IMR-90 (cell line): ENCODE measurements around the gene METTL22. TPM values are rescaled to one million over a fixed set of nuclear protein-coding genes. Genes with fewer than 3 reads are reported as not detected.
A peak's percentile ranks its signal among the peaks of the same experiment; 100 is the strongest.

Experiments
- ATAC-seq: fragments of 200-7000 bp; cut with Tn5 transposase; 2 replicates; pipeline ENCODE4 v1.9.1; 2020; ENCODE audit warnings: low read depth, mild to moderate bottlenecking, moderate library complexity
- BruUV-seq: library from RNA; stranded (reverse); fragments of 400-500 nt; replicated peaks from 2 replicates; lab custom pipeline; 2021; lab: Mats Ljungman, UMichigan
- CTCF ChIA-PET: fragments of 300-600 bp; formaldehyde crosslinking; extraction: SDS; loops from one replicate; lab custom pipeline; 2021; ENCODE audit warnings: antibody characterized with exemption; lab: Yijun Ruan, JAX
- POLR2A ChIA-PET: fragments of 300-600 bp; sonication (Branson Sonifier 250); formaldehyde crosslinking; loops from one replicate; lab custom pipeline; 2022; ENCODE audit warnings: antibody characterized with exemption; ENCODE audit not compliant: unreplicated experiment; lab: Charles Lee
- DNase-seq: peaks from one replicate; pipeline ENCODE4 v3.0.0; 2013
- H2AFZ ChIP-seq: replicated peaks from 2 replicates; pipeline ENCODE3; 2013; ENCODE audit warnings: low read length, mild to moderate bottlenecking; ENCODE audit not compliant: poor library complexity
- H2AK5ac ChIP-seq: 2 replicates; pipeline ENCODE4 v1.6.1; 2013; ENCODE audit warnings: low read depth, low read length, inconsistent platforms
- H2AK9ac ChIP-seq: replicated peaks from 2 replicates; pipeline ENCODE3; 2013; ENCODE audit warnings: mild to moderate bottlenecking, low read depth, low read length, moderate library complexity; ENCODE audit not compliant: poor library complexity
- H2BK120ac ChIP-seq: 2 replicates; pipeline ENCODE4 v1.6.1; 2013; ENCODE audit warnings: low read depth, low read length, inconsistent platforms
- H2BK15ac ChIP-seq: 3 replicates; pipeline ENCODE4 v1.6.1; 2013; ENCODE audit warnings: low read depth, low read length, inconsistent platforms
- H2BK20ac ChIP-seq: 2 replicates; pipeline ENCODE4 v1.6.1; 2013; ENCODE audit warnings: low read depth, mild to moderate bottlenecking, inconsistent platforms, low read length, moderate library complexity
- H2BK5ac ChIP-seq: 2 replicates; pipeline ENCODE4 v1.6.1; 2013; ENCODE audit warnings: mild to moderate bottlenecking, low read depth, low read length, inconsistent platforms; ENCODE audit not compliant: poor library complexity, severe bottlenecking
- H3K14ac ChIP-seq: replicated peaks from 2 replicates; pipeline ENCODE4 v1.6.1; 2013; ENCODE audit warnings: low read depth, low read length, inconsistent platforms
- H3K18ac ChIP-seq: 2 replicates; pipeline ENCODE4 v1.6.1; 2013; ENCODE audit warnings: low read depth, low read length, control low read depth
- H3K23ac ChIP-seq: 2 replicates; pipeline ENCODE4 v1.6.1; 2013; ENCODE audit warnings: low read depth, low read length, inconsistent platforms
- H3K27ac ChIP-seq: 2 replicates; pipeline ENCODE4 v1.5.1; 2013; ENCODE audit warnings: mild to moderate bottlenecking, control low read depth, low read length; ENCODE audit not compliant: insufficient read depth
- H3K27me3 ChIP-seq: 2 replicates; pipeline ENCODE4 v1.6.1; 2013; ENCODE audit warnings: low read length; ENCODE audit not compliant: control insufficient read depth, insufficient read depth
- H3K36me3 ChIP-seq: 2 replicates; pipeline ENCODE4 v1.6.1; 2013; ENCODE audit warnings: low read length, mixed read lengths; ENCODE audit not compliant: control insufficient read depth, insufficient read depth
- H3K4ac ChIP-seq: 2 replicates; pipeline ENCODE4 v1.6.1; 2013; ENCODE audit warnings: low read depth, low read length, inconsistent platforms
- H3K4me1 ChIP-seq: 2 replicates; pipeline ENCODE4 v1.6.1; 2013; ENCODE audit warnings: low read length, mixed read lengths; ENCODE audit not compliant: control insufficient read depth, insufficient read depth
- H3K4me2 ChIP-seq: 2 replicates; pipeline ENCODE4 v1.6.1; 2013; ENCODE audit warnings: low read depth, mild to moderate bottlenecking, control low read depth, low read length, moderate library complexity
- H3K4me3 ChIP-seq: 2 replicates; pipeline ENCODE4 v1.5.1; 2013; ENCODE audit warnings: low read depth, mild to moderate bottlenecking, control low read depth, low read length, moderate library complexity; ENCODE audit not compliant: insufficient read depth
- H3K56ac ChIP-seq: 2 replicates; pipeline ENCODE4 v1.6.1; 2013; ENCODE audit warnings: low read length, inconsistent platforms; ENCODE audit not compliant: insufficient read depth; ENCODE audit errors: extremely low read depth
- H3K79me1 ChIP-seq, 2 experiments: 2 replicates each; pipeline ENCODE4 v1.6.1; 2013; ENCODE audit warnings: low read length in 2 of 2, inconsistent platforms in 1 of 2, low read depth in 1 of 2
- H3K9ac ChIP-seq: 2 replicates; pipeline ENCODE4 v1.6.1; 2013; ENCODE audit warnings: low read depth, low read length, control low read depth
- H3K9me1 ChIP-seq: 2 replicates; pipeline ENCODE4 v1.6.1; 2013; ENCODE audit warnings: low read length, inconsistent platforms; ENCODE audit not compliant: insufficient read depth
- H3K9me3 ChIP-seq: 2 replicates; pipeline ENCODE4 v1.6.1; 2013; ENCODE audit warnings: low read length; ENCODE audit not compliant: control insufficient read depth, insufficient read depth
- H4K20me1 ChIP-seq: 2 replicates; pipeline ENCODE4 v1.6.1; 2013; ENCODE audit warnings: low read length, inconsistent platforms; ENCODE audit not compliant: insufficient read depth
- H4K5ac ChIP-seq: 2 replicates; pipeline ENCODE4 v1.6.1; 2013; ENCODE audit warnings: mild to moderate bottlenecking, low read depth, low read length, control low read depth
- H4K8ac ChIP-seq, 2 experiments: 2 replicates each; pipeline ENCODE4 v1.6.1; 2013; ENCODE audit warnings: low read depth in 2 of 2, low read length in 2 of 2, control low read depth in 1 of 2, inconsistent platforms in 1 of 2
- H4K91ac ChIP-seq: 2 replicates; pipeline ENCODE4 v1.6.1; 2013; ENCODE audit warnings: low read depth, low read length, inconsistent platforms; ENCODE audit not compliant: insufficient read depth
- FOS ChIP-seq: fragments of 150-350 bp; IDR thresholded peaks from 2 replicates; pipeline ENCODE4 v1.6.1; 2016; ENCODE audit warnings: low read depth, low read length
- MAFK ChIP-seq: IDR thresholded peaks from 2 replicates; pipeline ENCODE4 v1.6.1; 2012; ENCODE audit warnings: low read depth, low read length, improper control_type of control experiment
- WGBS, 2 experiments: methylation state at CpG; one replicate each; pipeline versions ENCODE4 v1.1.5 to v1.1.7; 2013; ENCODE audit warnings: missing lambda C conversion rate in 2 of 2; ENCODE audit not compliant: insufficient read length in 1 of 2; ENCODE audit errors: extremely low coverage in 2 of 2; 5-methylcytosine and 5-hydroxymethylcytosine counted together
- dilution Hi-C: fragments of 300-500 bp; cut with HindIII; formaldehyde crosslinking; loops from one replicate; pipeline ENCODE4 v1.14.3; 2018; ENCODE audit warnings: low sequenced_read_pairs; ENCODE audit not compliant: unreplicated experiment
- in situ Hi-C: fragments of 300-500 bp; cut with MboI; formaldehyde crosslinking; loops from 3 replicates; pipeline ENCODE4 v1.14.3; 2019; ENCODE audit warnings: low sequenced_read_pairs, inconsistent platforms, mixed read lengths
- intact Hi-C: fragments of 100-400 bp; cut with micrococcal nuclease; formaldehyde crosslinking; loops from 2 replicates; pipeline ENCODE4 v1.10.0; 2022
- polyA plus RNA-seq, 3 experiments: library from polyadenylated mRNA; depleted of rRNA; stranded (reverse); fragments of >200 nt; gene quantifications; 2 replicates each; pipeline ENCODE4 v1.2.3, GENCODE V29; 2012; ENCODE audit warnings: low replicate concordance in 1 of 3
- total RNA-seq: library from RNA; depleted of rRNA; stranded (reverse); fragments of >200 nt; gene quantifications from 2 replicates; pipeline ENCODE4 v1.2.3, GENCODE V29; 2012
- TF ChIP-seq, protein P1 (sequence below): conservative IDR thresholded peaks from 2 replicates; pipeline ENCODE4 v1.5.1; 2012; ENCODE audit warnings: mild to moderate bottlenecking, low read depth, low read length, improper control_type of control experiment

The METTL22 gene
- total and polyA plus RNA-seq, 2 of the 4 experiments (the other 2 are of a cell fraction): 27.2 to 51.2 TPM

DNA sequence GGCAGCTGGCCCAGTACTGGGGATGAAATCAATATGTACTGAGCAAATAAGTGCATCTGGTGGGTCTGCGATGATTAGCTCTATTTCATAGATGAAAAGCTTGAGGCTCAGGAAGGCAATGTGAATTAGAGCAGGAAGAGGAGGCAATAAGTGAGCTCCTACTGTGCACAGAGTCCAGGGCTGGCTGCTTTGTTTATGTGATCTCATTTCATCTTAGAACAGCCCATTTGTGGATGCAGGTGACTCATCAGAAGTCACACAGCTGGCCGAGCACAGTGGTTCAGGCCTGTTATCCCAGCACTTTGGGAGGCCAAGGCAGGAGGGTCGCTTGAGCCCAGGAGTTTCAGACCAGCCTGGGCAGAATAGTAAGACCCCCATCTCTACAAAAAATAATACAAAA is 38.3 kb upstream of the METTL22 start:
- no peaks in the 10 kb centered on the region for H3K4me1 ChIP-seq
- peak; percentile 79 for ATAC-seq
- no peak overlapping the region for H3K4ac ChIP-seq
- dilution Hi-C loops (no loop called here), intact Hi-C loops (no loop called here), in situ Hi-C loops (no loop called here)
- no peak overlapping the region for H2AK9ac ChIP-seq
- H3K23ac ChIP-seq: no peak overlapping the region
- no peaks in the 10 kb centered on the region for H3K36me3 ChIP-seq
- H4K8ac ChIP-seq: no peak overlapping the region
- H2BK15ac ChIP-seq: no peak overlapping the region
- H4K91ac ChIP-seq: no peak overlapping the region
- 100% methylated on average over 1 of the region's 3 CpGs; no CpG with 5 or more reads in 1 of the 2 experiments for WGBS, 2 experiments
- H3K79me1 ChIP-seq: no peaks in the 10 kb centered on the region
- ChIA-PET CTCF (no interaction called here), POLR2A (no interaction called here)
- peak; percentile 66 for DNase-seq
- H3K27ac ChIP-seq: no peak overlapping the region
- H2AK5ac ChIP-seq: no peak overlapping the region
- H3K4me3 ChIP-seq: no peak overlapping the region
- H3K56ac ChIP-seq: no peak overlapping the region
- BruUV-seq: no TSS peak
- no peaks in the 10 kb centered on the region for H3K9me1 ChIP-seq
- no peak overlapping the region for H3K14ac ChIP-seq
- no peak overlapping the region for H2BK5ac ChIP-seq
- H3K9ac ChIP-seq: no peak overlapping the region
- H2BK120ac ChIP-seq: no peak overlapping the region
- peaks cover 9% of the 10 kb centered on the region for H3K27me3 ChIP-seq
- no peak overlapping the region for H3K4me2 ChIP-seq
- TF ChIP-seq FOS (no peak), MAFK (no peak)
- TF ChIP-seq, protein P1, sequence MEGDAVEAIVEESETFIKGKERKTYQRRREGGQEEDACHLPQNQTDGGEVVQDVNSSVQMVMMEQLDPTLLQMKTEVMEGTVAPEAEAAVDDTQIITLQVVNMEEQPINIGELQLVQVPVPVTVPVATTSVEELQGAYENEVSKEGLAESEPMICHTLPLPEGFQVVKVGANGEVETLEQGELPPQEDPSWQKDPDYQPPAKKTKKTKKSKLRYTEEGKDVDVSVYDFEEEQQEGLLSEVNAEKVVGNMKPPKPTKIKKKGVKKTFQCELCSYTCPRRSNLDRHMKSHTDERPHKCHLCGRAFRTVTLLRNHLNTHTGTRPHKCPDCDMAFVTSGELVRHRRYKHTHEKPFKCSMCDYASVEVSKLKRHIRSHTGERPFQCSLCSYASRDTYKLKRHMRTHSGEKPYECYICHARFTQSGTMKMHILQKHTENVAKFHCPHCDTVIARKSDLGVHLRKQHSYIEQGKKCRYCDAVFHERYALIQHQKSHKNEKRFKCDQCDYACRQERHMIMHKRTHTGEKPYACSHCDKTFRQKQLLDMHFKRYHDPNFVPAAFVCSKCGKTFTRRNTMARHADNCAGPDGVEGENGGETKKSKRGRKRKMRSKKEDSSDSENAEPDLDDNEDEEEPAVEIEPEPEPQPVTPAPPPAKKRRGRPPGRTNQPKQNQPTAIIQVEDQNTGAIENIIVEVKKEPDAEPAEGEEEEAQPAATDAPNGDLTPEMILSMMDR: no peak
- H3K18ac ChIP-seq: no peak overlapping the region; the same call in 1 of the 2 replicates
- no peak overlapping the region for H4K5ac ChIP-seq
- no peak overlapping the region for H2AFZ ChIP-seq
- H2BK20ac ChIP-seq: no peak overlapping the region
- H4K20me1 ChIP-seq: no peaks in the 10 kb centered on the region
- H3K9me3 ChIP-seq: no peaks in the 10 kb centered on the region
